Renal cortex interstitium (tissue), 11 donors: ENCODE results near the gene CCT7. TPM values are rescaled to one million over a fixed set of nuclear protein-coding genes. Genes with fewer than 3 reads are reported as not detected.

ENCODE experiments used
- DNase-seq, 11 donors: peaks; one replicate each; pipeline ENCODE4 v3.0.0-alpha.2; 2013; ENCODE audit warnings: low read depth in 9 of 11, low spot score in 4 of 11; ENCODE audit errors: extremely low read depth in 1 of 11
- polyA plus RNA-seq, 3 donors: library from polyadenylated mRNA; unstranded; fragments of 120-200 nt; gene quantifications; one replicate each; pipeline ENCODE4 v1.2.1, GENCODE V29; 2013; ENCODE audit not compliant: insufficient read length in 3 of 3

The CCT7 gene
- polyA plus RNA-seq, 3 donors = 232 to 279 (median 262) TPM

GRCh38 chr2:73244580-73244979, 10.5 kb downstream of the CCT7 start:
- no peak for DNase-seq

- DNase-seq = no peak
Observed at GRCh38 chr2:73246850-73247249, 12.7 kb downstream of the CCT7 start.

- no peak for DNase-seq
Observed at GRCh38 chr2:73249636-73250035, 15.5 kb downstream of the CCT7 start.

- no peak for DNase-seq
Observed at GRCh38 chr2:73250872-73251846, 17.1 kb downstream of the CCT7 start.

DNA sequence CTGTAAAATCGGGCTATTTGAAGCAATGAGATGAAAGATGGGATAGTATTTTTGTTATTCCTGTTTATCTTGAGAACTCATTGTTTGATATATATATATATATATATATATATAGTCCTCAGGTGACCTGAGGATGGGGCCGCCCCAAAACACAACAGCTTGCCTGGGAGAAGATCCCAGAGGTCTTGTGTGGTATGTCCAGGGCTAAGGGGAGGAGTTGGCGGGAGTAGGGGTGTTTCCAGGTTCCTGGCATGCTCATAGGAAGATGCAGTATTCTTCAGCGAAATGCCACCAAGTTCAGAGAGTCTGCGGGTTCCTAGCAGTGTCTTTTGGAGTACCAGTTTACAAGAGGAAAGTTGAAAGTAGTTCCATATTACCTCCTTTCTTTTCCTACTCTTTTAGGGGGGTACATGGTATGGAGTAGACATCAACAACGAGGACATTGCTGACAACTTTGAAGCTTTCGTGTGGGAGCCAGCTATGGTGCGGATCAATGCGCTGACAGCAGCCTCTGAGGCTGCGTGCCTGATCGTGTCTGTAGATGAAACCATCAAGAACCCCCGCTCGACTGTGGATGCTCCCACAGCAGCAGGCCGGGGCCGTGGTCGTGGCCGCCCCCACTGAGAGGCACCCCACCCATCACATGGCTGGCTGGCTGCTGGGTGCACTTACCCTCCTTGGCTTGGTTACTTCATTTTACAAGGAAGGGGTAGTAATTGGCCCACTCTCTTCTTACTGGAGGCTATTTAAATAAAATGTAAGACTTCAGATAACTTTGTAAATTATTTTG, 18.3 kb downstream of the CCT7 start:
- DNase-seq = no peak

DNA sequence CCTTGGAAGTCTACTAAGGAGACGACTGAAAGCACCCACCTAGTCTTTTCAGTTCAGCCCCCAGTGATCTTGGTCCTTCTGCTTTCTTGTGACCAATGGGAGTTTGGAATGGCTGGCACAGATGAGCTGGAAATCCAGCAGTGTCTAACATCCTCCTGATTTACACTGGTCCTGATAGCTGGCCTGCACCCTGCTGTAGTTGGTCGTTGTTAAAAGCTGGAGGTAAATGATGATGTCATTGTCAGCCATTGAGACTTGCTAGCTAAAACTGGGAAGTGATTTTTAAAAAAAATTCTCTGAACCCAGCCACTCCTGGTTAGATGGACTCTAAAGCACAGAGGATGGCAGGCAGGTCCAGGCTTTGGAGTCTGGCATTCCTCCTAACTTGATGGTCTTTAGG, 19.3 kb downstream of the CCT7 start:
- no peak for DNase-seq

GRCh38 chr2:73253901-73254300, 19.8 kb downstream of the CCT7 start:
- no peak for DNase-seq

DNA sequence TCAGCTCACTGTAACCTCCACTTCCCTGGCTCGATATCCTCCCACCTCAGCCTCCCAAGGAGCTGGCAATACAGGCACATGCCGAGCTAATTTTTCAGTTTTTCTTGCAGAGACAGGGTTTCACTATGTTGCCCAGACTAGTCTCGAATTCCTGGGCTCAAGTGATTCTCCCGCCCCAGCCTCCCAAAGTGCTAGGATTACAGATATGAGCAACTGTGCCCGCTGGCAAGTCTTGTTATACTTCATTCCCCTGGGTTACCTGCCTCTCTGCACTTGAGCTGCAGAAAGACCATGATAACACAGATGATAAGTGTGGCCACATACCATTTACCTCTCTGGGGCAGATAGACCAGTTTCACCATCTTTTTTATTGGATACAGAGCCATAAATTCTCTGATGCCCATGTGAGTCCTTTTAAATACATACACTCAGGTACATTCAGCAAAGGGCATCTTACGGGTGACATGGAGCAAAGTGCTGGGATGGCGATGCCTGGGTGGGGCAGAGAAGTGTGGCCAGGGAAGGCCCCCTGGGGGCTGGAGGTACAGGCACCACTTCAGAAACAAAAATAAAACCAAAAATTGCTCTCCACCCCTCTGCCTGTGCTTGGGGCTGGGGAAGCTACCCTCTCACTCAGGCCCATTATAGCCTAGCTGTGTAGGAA, 20.4 kb downstream of the CCT7 start:
- no peak for DNase-seq

- no peak for DNase-seq
Observed at GRCh38 chr2:73255007-73255644, 21.0 kb downstream of the CCT7 start.

DNA sequence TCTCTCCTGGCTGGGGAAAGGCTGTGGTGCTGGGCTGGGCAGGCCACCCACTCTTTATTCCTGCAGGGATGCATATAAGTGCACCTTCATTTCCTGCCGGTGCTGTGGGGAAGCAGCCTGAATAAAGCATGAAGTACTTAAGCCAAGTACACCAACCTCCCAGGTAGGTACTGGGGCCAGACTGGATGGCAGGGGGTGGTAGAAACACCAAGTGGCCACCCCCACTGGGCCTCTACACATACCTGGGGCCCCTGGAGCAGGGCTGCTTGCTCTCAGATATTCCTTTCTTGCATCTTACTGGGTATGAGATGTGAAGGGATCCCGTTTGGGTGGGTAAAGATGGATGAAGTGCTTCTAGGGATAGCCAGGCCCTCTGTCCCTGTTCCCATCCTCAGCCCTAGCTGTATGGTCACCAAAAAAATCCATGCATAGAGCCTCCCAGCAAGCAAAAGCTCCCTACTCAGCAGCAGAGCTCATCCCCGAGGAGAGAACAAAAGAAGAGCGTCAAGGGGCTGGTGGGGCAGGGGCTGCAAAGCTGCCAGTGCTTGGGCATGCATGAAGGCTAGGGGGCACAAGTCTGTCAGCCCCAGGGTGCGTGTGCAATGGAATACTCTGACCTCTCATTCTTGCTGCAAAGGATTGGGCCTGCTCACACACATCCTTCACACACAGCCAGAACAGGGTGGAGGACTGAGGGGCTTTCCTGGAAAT, 22.0 kb downstream of the CCT7 start:
- no peak for DNase-seq

DNA sequence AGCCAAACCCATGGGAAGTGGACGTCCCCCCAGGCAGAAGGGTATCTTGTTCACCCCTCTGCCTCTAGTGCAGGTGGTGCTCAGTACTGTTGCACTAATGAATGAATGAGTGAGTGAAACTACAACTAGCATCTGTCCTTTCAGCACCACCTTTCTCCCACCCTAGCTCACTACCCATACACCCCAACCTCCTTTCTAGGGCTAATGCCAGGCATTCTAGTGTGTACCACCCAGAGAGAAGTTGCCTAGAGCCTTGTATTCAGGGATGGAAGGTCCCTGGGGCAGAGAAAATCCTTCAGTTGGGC, 22.5 kb downstream of the CCT7 start:
- DNase-seq = no peak

GRCh38 chr2:73257021-73257420, 22.9 kb downstream of the CCT7 start:
- no peak for DNase-seq

GRCh38 chr2:73257425-73258125, 23.5 kb downstream of the CCT7 start:
- no peak for DNase-seq

- no peak for DNase-seq
Observed at GRCh38 chr2:73258186-73258912, 24.2 kb downstream of the CCT7 start.

DNA sequence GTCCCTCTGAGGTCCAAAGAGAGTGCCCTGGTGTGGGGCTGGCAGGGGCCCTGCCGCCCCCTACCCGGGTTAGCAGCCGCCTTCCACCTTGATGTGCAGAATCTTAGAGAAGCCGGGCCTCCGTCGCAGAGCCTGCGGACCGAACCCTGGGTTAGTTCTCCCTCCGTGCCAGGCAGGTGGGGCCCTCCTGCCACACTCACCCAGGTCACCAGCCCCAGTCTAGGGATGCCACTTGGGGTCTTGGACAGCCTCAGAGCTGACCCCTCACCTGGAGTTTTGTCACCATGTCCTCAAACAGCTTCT, 24.8 kb downstream of the CCT7 start:
- DNase-seq = no peak

DNA sequence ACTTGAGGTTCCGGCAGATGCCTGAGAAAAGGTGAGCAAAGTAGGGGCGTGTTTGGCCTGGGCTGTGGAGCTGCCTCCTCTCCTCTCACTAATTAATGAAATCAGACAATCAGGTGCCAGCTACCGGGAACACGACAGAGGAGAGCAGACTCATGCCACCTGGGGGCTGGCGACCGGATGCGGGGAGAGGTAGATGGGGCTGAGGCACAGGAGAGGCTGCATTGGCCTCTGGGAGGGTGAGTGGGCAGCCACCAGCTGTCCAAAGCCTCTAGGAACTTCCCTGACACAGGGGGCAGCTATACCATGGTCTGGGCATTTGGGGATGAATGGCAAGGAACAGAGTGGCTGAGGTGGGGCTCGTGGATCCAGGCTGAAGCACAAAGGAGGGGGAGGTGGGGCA, 25.2 kb downstream of the CCT7 start:
- DNase-seq = no peak

GRCh38 chr2:73259704-73260337, 25.7 kb downstream of the CCT7 start:
- DNase-seq = no peak
